ENCODE measurements around the gene ENPP6.

DNA sequence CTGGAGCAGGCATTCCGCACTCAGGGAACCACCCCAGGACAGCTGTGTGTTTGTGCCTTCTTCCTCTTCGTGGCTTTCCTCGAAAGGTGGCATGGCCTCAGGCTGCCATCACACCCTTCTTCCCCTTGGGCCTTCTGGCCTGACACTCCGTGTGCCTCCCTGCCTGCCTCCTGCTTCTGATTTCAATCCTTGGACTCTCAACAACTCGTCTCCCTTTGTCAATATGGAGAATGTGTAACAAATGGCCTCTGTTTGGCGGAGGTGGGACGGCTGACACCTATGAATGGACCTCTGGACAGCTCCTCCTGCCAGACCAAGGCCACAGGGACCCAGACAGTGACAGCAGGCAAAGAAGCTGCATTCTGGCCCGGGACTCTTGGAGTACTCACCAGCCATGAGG lies 137.0 kb downstream of the ENPP6 start:
- TF ChIP-seq, protein P1, sequence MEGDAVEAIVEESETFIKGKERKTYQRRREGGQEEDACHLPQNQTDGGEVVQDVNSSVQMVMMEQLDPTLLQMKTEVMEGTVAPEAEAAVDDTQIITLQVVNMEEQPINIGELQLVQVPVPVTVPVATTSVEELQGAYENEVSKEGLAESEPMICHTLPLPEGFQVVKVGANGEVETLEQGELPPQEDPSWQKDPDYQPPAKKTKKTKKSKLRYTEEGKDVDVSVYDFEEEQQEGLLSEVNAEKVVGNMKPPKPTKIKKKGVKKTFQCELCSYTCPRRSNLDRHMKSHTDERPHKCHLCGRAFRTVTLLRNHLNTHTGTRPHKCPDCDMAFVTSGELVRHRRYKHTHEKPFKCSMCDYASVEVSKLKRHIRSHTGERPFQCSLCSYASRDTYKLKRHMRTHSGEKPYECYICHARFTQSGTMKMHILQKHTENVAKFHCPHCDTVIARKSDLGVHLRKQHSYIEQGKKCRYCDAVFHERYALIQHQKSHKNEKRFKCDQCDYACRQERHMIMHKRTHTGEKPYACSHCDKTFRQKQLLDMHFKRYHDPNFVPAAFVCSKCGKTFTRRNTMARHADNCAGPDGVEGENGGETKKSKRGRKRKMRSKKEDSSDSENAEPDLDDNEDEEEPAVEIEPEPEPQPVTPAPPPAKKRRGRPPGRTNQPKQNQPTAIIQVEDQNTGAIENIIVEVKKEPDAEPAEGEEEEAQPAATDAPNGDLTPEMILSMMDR (conservative IDR thresholded peaks at IDR 0.05; ENCODE audit: low read depth in 2 of 2) = no peak
- TF ChIP-seq REST (IDR thresholded peaks at IDR 0.05; ENCODE audit: unreplicated experiment) (no peak), EZH2phosphoT487 (IDR thresholded peaks at IDR 0.05; ENCODE audit: unreplicated experiment) (no peak), POLR2AphosphoS5 (IDR thresholded peaks at IDR 0.05; ENCODE audit: low read depth) (no peak), EZH2 (IDR thresholded peaks at IDR 0.05; ENCODE audit: low read depth, unreplicated experiment) (no peak)
